SH-SY5Y (cell line): ENCODE results near the gene PPRC1.

Experiments
- GATA2 ChIP-seq: IDR thresholded peaks from 2 replicates; pipeline ENCODE4 v1.6.1; 2011; ENCODE audit warnings: mild to moderate bottlenecking, low read depth, low read length
- GATA3 ChIP-seq: IDR thresholded peaks from 2 replicates; pipeline ENCODE4 v1.6.1; 2011; ENCODE audit warnings: low read depth, mild to moderate bottlenecking, low read length, moderate library complexity

- no peak for TF ChIP-seq GATA2
- TF ChIP-seq GATA3 = no peak
Measured at GRCh38 chr10:102111276-102111675, 21.6 kb upstream of the PPRC1 start.
